ENCODE measurements around the gene DDB1. TPM values are rescaled to one million over a fixed set of nuclear protein-coding genes. Genes with fewer than 3 reads are reported as not detected.

The DDB1 gene
- total RNA-seq, 5 donors from 2014 or later (not counting 1 experiment from before 2014, with no cell fraction given) = 165 to 186 (median 176) TPM

- no peak overlapping the region for H3K27ac ChIP-seq (ENCODE audit: low read length)
- no peaks in the 10 kb centered on the region for H3K9me3 ChIP-seq
- ChIA-PET POLR2A (no interaction called here), CTCF (no interaction called here)
- Mint-ChIP-seq H3K27ac (no peak overlapping the region), H3K4me1 (no peaks in the 10 kb centered on the region), H3K27me3 (no peaks in the 10 kb centered on the region), H3K36me3 (peaks cover 18% of the 10 kb centered on the region), H3K4me3 (no peak overlapping the region), H3K9me3 (no peaks in the 10 kb centered on the region)
- no peak overlapping the region for H3K4me3 ChIP-seq (ENCODE audit: control insufficient read depth in 1 of 2, extremely low read depth in 1 of 2, low read length in 1 of 2)
- 88% methylated on average over 9 of the region's 14 CpGs for WGBS (ENCODE audit: insufficient coverage)
- H3K36me3 ChIP-seq (ENCODE audit: control insufficient read depth in 2 of 2, extremely low read depth in 1 of 2, insufficient read depth in 1 of 2, low read length in 1 of 2) = peaks cover 22 to 49% of the 10 kb centered on the region in 2 donors
- H3K27me3 ChIP-seq (replicated peaks in 1 of 2; ENCODE audit: control insufficient read depth in 2 of 2, extremely low read depth in 1 of 2, insufficient read depth in 2 of 2, low read length in 1 of 2) = no peaks in the 10 kb centered on the region
- ATAC-seq (replicated peaks in 1 of 4) (peak in 1 of 4 experiments; percentile 16), DNase-seq (no peak)
- H3K4me1 ChIP-seq (ENCODE audit: control insufficient read depth in 1 of 2, extremely low read depth in 1 of 2, insufficient read depth in 2 of 2, low read length in 2 of 2) = no peaks in the 10 kb centered on the region
Observed at GRCh38 chr11:61345954-61346843, 13.3 kb upstream of the DDB1 start.

- Mint-ChIP-seq H3K4me1 (no peaks in the 10 kb centered on the region), H3K9me3 (no peaks in the 10 kb centered on the region), H3K27me3 (no peaks in the 10 kb centered on the region), H3K4me3 (no peak overlapping the region), H3K36me3 (peaks cover 25% of the 10 kb centered on the region), H3K27ac (no peak overlapping the region)
- H3K27ac ChIP-seq (ENCODE audit: low read length) = no peak overlapping the region
- DNase-seq = no peak
- no peaks in the 10 kb centered on the region for H3K9me3 ChIP-seq
- H3K4me1 ChIP-seq (ENCODE audit: control insufficient read depth in 1 of 2, extremely low read depth in 1 of 2, insufficient read depth in 2 of 2, low read length in 2 of 2) = no peaks in the 10 kb centered on the region
- no peak for ATAC-seq (replicated peaks in 1 of 4)
- ChIA-PET CTCF (no interaction called here), POLR2A (no interaction called here)
- 100% methylated on average over 2 of the region's 4 CpGs for WGBS (ENCODE audit: insufficient coverage)
- H3K36me3 ChIP-seq (ENCODE audit: control insufficient read depth in 2 of 2, extremely low read depth in 1 of 2, insufficient read depth in 1 of 2, low read length in 1 of 2) = peaks cover 13 to 40% of the 10 kb centered on the region in 2 donors
- H3K4me3 ChIP-seq (ENCODE audit: control insufficient read depth in 1 of 2, extremely low read depth in 1 of 2, low read length in 1 of 2) = no peak overlapping the region
- no peaks in the 10 kb centered on the region for H3K27me3 ChIP-seq (replicated peaks in 1 of 2; ENCODE audit: control insufficient read depth in 2 of 2, extremely low read depth in 1 of 2, insufficient read depth in 2 of 2, low read length in 1 of 2)
Observed at GRCh38 chr11:61345170-61345610, 12.3 kb upstream of the DDB1 start.

GRCh38 chr11:61343792-61344745 is 11.2 kb upstream of the DDB1 start:
- no peaks in the 10 kb centered on the region for H3K9me3 Mint-ChIP-seq
- no peaks in the 10 kb centered on the region for H3K4me1 ChIP-seq (ENCODE audit: control insufficient read depth in 1 of 2, extremely low read depth in 1 of 2, insufficient read depth in 2 of 2, low read length in 2 of 2)
- CTCF ChIA-PET = no interaction called here
- POLR2A ChIA-PET = no interaction called here
- H3K27me3 ChIP-seq (replicated peaks in 1 of 2; ENCODE audit: control insufficient read depth in 2 of 2, extremely low read depth in 1 of 2, insufficient read depth in 2 of 2, low read length in 1 of 2) = no peaks in the 10 kb centered on the region
- DNase-seq = no peak
- H3K36me3 ChIP-seq (ENCODE audit: control insufficient read depth in 2 of 2, extremely low read depth in 1 of 2, insufficient read depth in 1 of 2, low read length in 1 of 2) = peaks cover 10 to 35% of the 10 kb centered on the region in 2 donors
- H3K4me3 ChIP-seq (ENCODE audit: control insufficient read depth in 1 of 2, extremely low read depth in 1 of 2, low read length in 1 of 2) = no peak overlapping the region
- no peak overlapping the region for H3K4me3 Mint-ChIP-seq
- H3K27me3 Mint-ChIP-seq = no peaks in the 10 kb centered on the region
- no peak for ATAC-seq (replicated peaks in 1 of 4)
- no peaks in the 10 kb centered on the region for H3K9me3 ChIP-seq
- WGBS (ENCODE audit: insufficient coverage) = 97% methylated on average over 11 of the region's 29 CpGs
- no peak overlapping the region for H3K27ac ChIP-seq (ENCODE audit: low read length)
- H3K4me1 Mint-ChIP-seq = no peaks in the 10 kb centered on the region
- no peak overlapping the region for H3K27ac Mint-ChIP-seq
- H3K36me3 Mint-ChIP-seq = peaks cover 22% of the 10 kb centered on the region

GRCh38 chr11:61342207-61342803 is 9.4 kb upstream of the DDB1 start:
- no peak overlapping the region for H3K27ac Mint-ChIP-seq
- POLR2A ChIA-PET = interaction anchor here in 1 of 2 donors (0.6 kb wide), 1 partner anchor 295 kb away, joined by 3 read pairs; no protein-coding TSS in a partner anchor
- H3K27me3 ChIP-seq (replicated peaks in 1 of 2; ENCODE audit: control insufficient read depth in 2 of 2, extremely low read depth in 1 of 2, insufficient read depth in 2 of 2, low read length in 1 of 2) = no peaks in the 10 kb centered on the region
- H3K4me3 ChIP-seq (ENCODE audit: control insufficient read depth in 1 of 2, extremely low read depth in 1 of 2, low read length in 1 of 2) = no peak overlapping the region
- H3K36me3 ChIP-seq (ENCODE audit: control insufficient read depth in 2 of 2, extremely low read depth in 1 of 2, insufficient read depth in 1 of 2, low read length in 1 of 2) = peaks cover 7 to 24% of the 10 kb centered on the region in 2 donors
- CTCF ChIA-PET = interaction anchor here (0.6 to 1.0 kb wide), 3 partner anchors 16 to 175 kb away, joined by 3 to 4 read pairs (median 3); no protein-coding TSS in a partner anchor
- H3K27ac ChIP-seq (ENCODE audit: low read length) = no peak overlapping the region
- no peaks in the 10 kb centered on the region for H3K9me3 ChIP-seq
- ATAC-seq (replicated peaks in 1 of 4) (no peak), DNase-seq (no peak)
- H3K27me3 Mint-ChIP-seq = no peaks in the 10 kb centered on the region
- H3K9me3 Mint-ChIP-seq = no peaks in the 10 kb centered on the region
- H3K4me1 ChIP-seq (ENCODE audit: control insufficient read depth in 1 of 2, extremely low read depth in 1 of 2, insufficient read depth in 2 of 2, low read length in 2 of 2) = no peaks in the 10 kb centered on the region
- WGBS (ENCODE audit: insufficient coverage) = 88% methylated on average over 12 of the region's 20 CpGs
- peaks cover 21% of the 10 kb centered on the region for H3K36me3 Mint-ChIP-seq
- H3K4me3 Mint-ChIP-seq = no peak overlapping the region
- H3K4me1 Mint-ChIP-seq = peaks cover 0 to under 1% (median 0%) of the 10 kb centered on the region in 3 donors

- DNase-seq (no peak), ATAC-seq (replicated peaks in 1 of 4) (no peak)
- H3K36me3 Mint-ChIP-seq = peaks cover 21% of the 10 kb centered on the region
- no peak overlapping the region for H3K4me3 ChIP-seq (ENCODE audit: control insufficient read depth in 1 of 2, extremely low read depth in 1 of 2, low read length in 1 of 2)
- no peak overlapping the region for H3K27ac ChIP-seq (ENCODE audit: low read length)
- ChIA-PET CTCF (interaction anchor here (0.6 to 1.0 kb wide), 3 partner anchors 16 to 175 kb away, joined by 3 to 4 read pairs (median 3); no protein-coding TSS in a partner anchor), POLR2A (no interaction called here)
- no peak overlapping the region for H3K4me3 Mint-ChIP-seq
- no peaks in the 10 kb centered on the region for H3K27me3 ChIP-seq (replicated peaks in 1 of 2; ENCODE audit: control insufficient read depth in 2 of 2, extremely low read depth in 1 of 2, insufficient read depth in 2 of 2, low read length in 1 of 2)
- H3K9me3 ChIP-seq = no peaks in the 10 kb centered on the region
- 96% methylated on average over 4 of the region's 4 CpGs for WGBS (ENCODE audit: insufficient coverage)
- H3K4me1 ChIP-seq (ENCODE audit: control insufficient read depth in 1 of 2, extremely low read depth in 1 of 2, insufficient read depth in 2 of 2, low read length in 2 of 2) = no peaks in the 10 kb centered on the region
- H3K9me3 Mint-ChIP-seq = no peaks in the 10 kb centered on the region
- peaks cover 0 to 6% (median 4%) of the 10 kb centered on the region in 3 donors for H3K4me1 Mint-ChIP-seq
- no peak overlapping the region for H3K27ac Mint-ChIP-seq
- H3K27me3 Mint-ChIP-seq = no peaks in the 10 kb centered on the region
- peaks cover 7 to 24% of the 10 kb centered on the region in 2 donors for H3K36me3 ChIP-seq (ENCODE audit: control insufficient read depth in 2 of 2, extremely low read depth in 1 of 2, insufficient read depth in 1 of 2, low read length in 1 of 2)
Observed at GRCh38 chr11:61341706-61342105, 8.8 kb upstream of the DDB1 start.

- no peak overlapping the region for H3K27ac ChIP-seq (ENCODE audit: low read length)
- DNase-seq = no peak
- no peaks in the 10 kb centered on the region for H3K27me3 ChIP-seq (replicated peaks in 1 of 2; ENCODE audit: control insufficient read depth in 2 of 2, extremely low read depth in 1 of 2, insufficient read depth in 2 of 2, low read length in 1 of 2)
- Mint-ChIP-seq H3K4me3 (no peak overlapping the region), H3K4me1 (peaks cover 6 to 11% (median 6%) of the 10 kb centered on the region in 3 donors), H3K27me3 (no peaks in the 10 kb centered on the region), H3K36me3 (peaks cover 20% of the 10 kb centered on the region), H3K27ac (no peak overlapping the region), H3K9me3 (no peaks in the 10 kb centered on the region)
- H3K9me3 ChIP-seq = no peaks in the 10 kb centered on the region
- peaks cover 7 to 24% of the 10 kb centered on the region in 2 donors for H3K36me3 ChIP-seq (ENCODE audit: control insufficient read depth in 2 of 2, extremely low read depth in 1 of 2, insufficient read depth in 1 of 2, low read length in 1 of 2)
- CTCF ChIA-PET = no interaction called here
- no CpG with 5 or more reads among the region's 2 CpGs for WGBS (ENCODE audit: insufficient coverage)
- POLR2A ChIA-PET = no interaction called here
- no peak for ATAC-seq (replicated peaks in 1 of 4)
- H3K4me3 ChIP-seq (ENCODE audit: control insufficient read depth in 1 of 2, extremely low read depth in 1 of 2, low read length in 1 of 2) = no peak overlapping the region
- H3K4me1 ChIP-seq (ENCODE audit: control insufficient read depth in 1 of 2, extremely low read depth in 1 of 2, insufficient read depth in 2 of 2, low read length in 2 of 2) = peaks cover 0 to 7% of the 10 kb centered on the region in 2 experiments
Observed at GRCh38 chr11:61340979-61341378, 8.1 kb upstream of the DDB1 start.
